ENCODE measurements around the gene SYTL3.

Gene SYTL3

GRCh38 chr6:158743033-158743651, 93.3 kb downstream of the SYTL3 start:
- no peak overlapping the region for H3K4me3 ChIP-seq (ENCODE audit: low read depth, low read length)
- no peak for TF ChIP-seq CTCF (IDR thresholded peaks at IDR 0.05; ENCODE audit: low read depth, low read length, missing control alignments)
- H3K27ac ChIP-seq = no peak overlapping the region
- no peaks in the 10 kb centered on the region for H3K27me3 ChIP-seq (replicated peaks)
- in situ Hi-C loops (cut with HindIII; ENCODE audit: low pct_ligation_motif_present, low sequenced_read_pairs) = no loop called here
- DNase-seq = no peak
- H3K36me3 ChIP-seq (replicated peaks) = no peaks in the 10 kb centered on the region

DNA sequence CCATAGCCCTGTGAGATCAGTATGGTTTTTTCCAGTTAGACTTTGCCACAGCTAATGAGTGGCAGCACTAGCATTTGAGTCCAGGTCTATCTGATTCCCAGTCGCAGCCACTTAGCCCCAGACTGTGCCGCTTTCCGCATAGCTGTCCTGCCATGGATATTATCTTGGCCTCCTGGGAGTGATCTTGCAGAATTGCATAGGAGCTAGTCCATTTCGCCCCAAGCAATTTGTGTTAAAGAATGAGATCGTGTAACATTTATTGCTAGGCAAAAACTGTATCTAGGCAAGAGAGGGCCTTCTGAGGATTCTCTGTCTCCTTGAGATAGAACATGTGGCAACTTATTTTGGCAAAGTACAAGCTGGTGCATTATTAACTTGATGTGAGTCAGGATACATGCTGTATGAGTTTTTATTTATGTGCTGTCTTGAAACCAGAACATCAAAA, 95.2 kb downstream of the SYTL3 start:
- no peak for DNase-seq
- in situ Hi-C loops (cut with HindIII; ENCODE audit: low pct_ligation_motif_present, low sequenced_read_pairs) = no loop called here
- Histone ChIP-seq H3K36me3 (replicated peaks) (no peaks in the 10 kb centered on the region), H3K27me3 (replicated peaks) (no peaks in the 10 kb centered on the region), H3K4me3 (ENCODE audit: low read depth, low read length) (no peak overlapping the region), H3K27ac (no peak overlapping the region)
- TF ChIP-seq CTCF (IDR thresholded peaks at IDR 0.05; ENCODE audit: low read depth, low read length, missing control alignments) = no peak

DNA sequence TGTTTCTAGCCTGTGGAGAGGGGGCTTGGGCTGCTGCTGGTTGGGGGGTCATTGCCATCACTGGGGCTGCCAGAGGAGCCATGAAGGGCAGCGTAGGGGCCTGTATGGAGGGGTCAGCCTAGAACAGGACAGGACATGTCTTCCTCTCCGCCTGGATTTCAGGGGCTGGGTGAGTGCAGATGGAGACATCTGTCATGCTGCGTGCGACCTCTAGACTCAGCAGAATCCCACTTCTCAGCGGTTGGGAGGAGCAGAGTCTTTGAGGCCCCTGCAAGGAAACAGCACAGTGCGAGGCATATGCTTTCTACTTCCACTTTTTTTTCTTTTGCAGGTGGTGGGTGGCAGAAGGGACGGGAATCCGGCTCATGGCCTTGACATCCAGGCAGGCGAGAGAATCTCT, 101.4 kb downstream of the SYTL3 start:
- H3K36me3 ChIP-seq (replicated peaks) = no peaks in the 10 kb centered on the region
- no peak for DNase-seq
- H3K27ac ChIP-seq = no peak overlapping the region
- in situ Hi-C loops (cut with HindIII; ENCODE audit: low pct_ligation_motif_present, low sequenced_read_pairs) = no loop called here
- H3K27me3 ChIP-seq (replicated peaks) = no peaks in the 10 kb centered on the region
- no peak for TF ChIP-seq CTCF (IDR thresholded peaks at IDR 0.05; ENCODE audit: low read depth, low read length, missing control alignments)
- no peak overlapping the region for H3K4me3 ChIP-seq (ENCODE audit: low read depth, low read length)

DNA sequence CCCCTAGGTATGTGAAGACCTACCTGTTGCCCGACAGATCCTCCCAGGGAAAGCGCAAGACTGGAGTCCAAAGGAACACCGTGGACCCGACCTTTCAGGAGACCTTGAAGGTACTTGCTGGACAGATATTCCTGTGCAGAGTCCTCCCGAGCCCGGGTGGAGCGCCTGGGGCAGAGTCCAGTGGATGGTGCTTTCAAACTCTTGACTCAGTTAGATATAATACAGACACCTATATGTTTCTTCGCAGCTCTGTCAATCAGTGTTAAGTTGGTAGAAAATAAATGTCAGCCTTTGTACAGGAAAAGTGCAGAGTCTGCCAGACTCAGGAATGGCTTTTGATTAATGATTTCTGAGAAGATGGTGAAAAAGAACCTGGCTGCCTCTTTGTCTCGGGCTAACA, 102.1 kb downstream of the SYTL3 start:
- no peak for DNase-seq
- no peaks in the 10 kb centered on the region for H3K36me3 ChIP-seq (replicated peaks)

DNA sequence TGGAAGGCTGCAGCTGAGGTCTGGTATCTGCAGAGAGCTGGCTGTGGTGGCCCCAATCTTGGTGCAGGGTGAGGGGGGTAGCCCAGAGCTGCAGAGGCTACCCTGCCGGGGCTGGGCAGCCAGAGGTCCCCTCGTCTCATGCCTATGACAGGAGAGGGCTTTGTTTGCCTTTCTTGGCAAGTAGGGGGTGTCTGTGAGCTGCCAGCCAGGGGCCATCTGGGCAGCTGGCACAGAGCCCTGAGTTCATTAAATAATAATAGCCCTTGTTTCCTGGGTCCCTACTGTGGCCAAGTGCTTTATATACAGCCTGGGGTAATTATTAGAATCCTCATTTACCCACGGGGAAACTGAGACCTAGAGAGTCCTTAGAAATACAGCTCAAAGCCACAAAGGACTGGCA, 102.8 kb downstream of the SYTL3 start:
- in situ Hi-C loops (cut with HindIII; ENCODE audit: low pct_ligation_motif_present, low sequenced_read_pairs) = no loop called here
- no peak overlapping the region for H3K27ac ChIP-seq
- DNase-seq = no peak
- no peak overlapping the region for H3K4me3 ChIP-seq (ENCODE audit: low read depth, low read length)
- H3K27me3 ChIP-seq (replicated peaks) = no peaks in the 10 kb centered on the region
- no peaks in the 10 kb centered on the region for H3K36me3 ChIP-seq (replicated peaks)
- peak; percentile 48 for TF ChIP-seq CTCF (IDR thresholded peaks at IDR 0.05; ENCODE audit: low read depth, low read length, missing control alignments)

More for the DNA sequence above, 102.1 kb downstream of the SYTL3 start:
- no peak for TF ChIP-seq CTCF (IDR thresholded peaks at IDR 0.05; ENCODE audit: low read depth, low read length, missing control alignments)
- Histone ChIP-seq H3K4me3 (ENCODE audit: low read depth, low read length) (no peak overlapping the region), H3K27me3 (replicated peaks) (no peaks in the 10 kb centered on the region), H3K27ac (no peak overlapping the region)
- in situ Hi-C loops (cut with HindIII; ENCODE audit: low pct_ligation_motif_present, low sequenced_read_pairs) = no loop called here

DNA sequence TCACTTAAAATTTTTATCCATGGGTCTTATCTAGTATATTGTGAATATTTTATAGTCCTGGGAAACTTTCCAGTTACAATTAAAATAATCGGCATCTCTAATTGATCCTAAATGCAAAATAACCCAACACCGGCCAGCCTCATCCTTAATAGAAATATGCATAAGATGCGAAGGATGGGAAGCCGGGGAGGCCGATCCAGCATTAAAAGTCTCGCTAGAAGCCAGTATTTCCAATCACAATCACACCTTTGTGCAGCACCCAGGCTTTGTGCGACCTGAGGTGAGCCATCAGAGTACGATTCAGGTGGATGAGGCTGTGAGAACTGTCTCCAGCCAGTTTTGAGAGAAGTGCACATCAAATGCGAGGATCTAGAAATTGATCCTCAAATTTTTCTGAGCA, 104.0 kb downstream of the SYTL3 start:
- in situ Hi-C loops (cut with HindIII; ENCODE audit: low pct_ligation_motif_present, low sequenced_read_pairs) = no loop called here
- H3K27me3 ChIP-seq (replicated peaks) = no peaks in the 10 kb centered on the region
- DNase-seq = no peak
- TF ChIP-seq CTCF (IDR thresholded peaks at IDR 0.05; ENCODE audit: low read depth, low read length, missing control alignments) = no peak
- no peaks in the 10 kb centered on the region for H3K36me3 ChIP-seq (replicated peaks)
- no peak overlapping the region for H3K4me3 ChIP-seq (ENCODE audit: low read depth, low read length)
- no peak overlapping the region for H3K27ac ChIP-seq
